ENCODE measurements around the gene OR56B4. TPM values are rescaled to one million over a fixed set of nuclear protein-coding genes. Genes with fewer than 3 reads are reported as not detected.
"Not testable (repeated sequence)": the region's sequence is repeated elsewhere in the genome, so short reads cannot be mapped to it uniquely, and the experiment has no call there.

The OR56B4 gene
- polyA plus RNA-seq, 1 experiment, result not detected

DNA sequence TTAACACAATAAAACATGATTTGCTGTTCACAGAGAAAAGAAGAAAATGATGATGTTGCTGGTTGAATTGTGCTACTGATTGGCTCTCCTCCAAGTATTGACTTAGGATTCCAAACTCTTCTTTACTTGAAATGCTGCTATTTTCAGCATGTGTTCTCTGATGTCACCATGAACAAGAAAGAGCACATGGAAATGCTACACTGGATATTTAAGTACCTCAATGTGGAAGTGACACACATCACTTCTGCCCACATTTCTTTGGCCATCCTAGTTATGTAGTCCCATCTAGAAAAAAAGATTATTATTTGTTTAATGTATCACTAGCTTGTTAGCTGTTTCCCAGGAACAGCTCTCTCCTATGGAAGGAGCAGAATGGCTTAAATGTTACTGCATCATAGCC is 35.5 kb downstream of the OR56B4 start:
- no peak for DNase-seq (ENCODE audit: low read depth)
- CTCF ChIA-PET, result no interaction called here
- H3K27me3 ChIP-seq (ENCODE audit: control insufficient read depth, insufficient read depth, low read length), result no peaks in the 10 kb centered on the region
- TF ChIP-seq, protein P1, sequence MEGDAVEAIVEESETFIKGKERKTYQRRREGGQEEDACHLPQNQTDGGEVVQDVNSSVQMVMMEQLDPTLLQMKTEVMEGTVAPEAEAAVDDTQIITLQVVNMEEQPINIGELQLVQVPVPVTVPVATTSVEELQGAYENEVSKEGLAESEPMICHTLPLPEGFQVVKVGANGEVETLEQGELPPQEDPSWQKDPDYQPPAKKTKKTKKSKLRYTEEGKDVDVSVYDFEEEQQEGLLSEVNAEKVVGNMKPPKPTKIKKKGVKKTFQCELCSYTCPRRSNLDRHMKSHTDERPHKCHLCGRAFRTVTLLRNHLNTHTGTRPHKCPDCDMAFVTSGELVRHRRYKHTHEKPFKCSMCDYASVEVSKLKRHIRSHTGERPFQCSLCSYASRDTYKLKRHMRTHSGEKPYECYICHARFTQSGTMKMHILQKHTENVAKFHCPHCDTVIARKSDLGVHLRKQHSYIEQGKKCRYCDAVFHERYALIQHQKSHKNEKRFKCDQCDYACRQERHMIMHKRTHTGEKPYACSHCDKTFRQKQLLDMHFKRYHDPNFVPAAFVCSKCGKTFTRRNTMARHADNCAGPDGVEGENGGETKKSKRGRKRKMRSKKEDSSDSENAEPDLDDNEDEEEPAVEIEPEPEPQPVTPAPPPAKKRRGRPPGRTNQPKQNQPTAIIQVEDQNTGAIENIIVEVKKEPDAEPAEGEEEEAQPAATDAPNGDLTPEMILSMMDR (IDR thresholded peaks at IDR 0.05; ENCODE audit: insufficient read depth, low read depth, low read length), result no peak
- H3K36me3 ChIP-seq (ENCODE audit: control insufficient read depth, insufficient read depth, low read length), result no peaks in the 10 kb centered on the region
- H3K4me3 ChIP-seq (ENCODE audit: low read depth, low read length), result no peak overlapping the region
- POLR2A ChIA-PET, result no interaction called here

DNA sequence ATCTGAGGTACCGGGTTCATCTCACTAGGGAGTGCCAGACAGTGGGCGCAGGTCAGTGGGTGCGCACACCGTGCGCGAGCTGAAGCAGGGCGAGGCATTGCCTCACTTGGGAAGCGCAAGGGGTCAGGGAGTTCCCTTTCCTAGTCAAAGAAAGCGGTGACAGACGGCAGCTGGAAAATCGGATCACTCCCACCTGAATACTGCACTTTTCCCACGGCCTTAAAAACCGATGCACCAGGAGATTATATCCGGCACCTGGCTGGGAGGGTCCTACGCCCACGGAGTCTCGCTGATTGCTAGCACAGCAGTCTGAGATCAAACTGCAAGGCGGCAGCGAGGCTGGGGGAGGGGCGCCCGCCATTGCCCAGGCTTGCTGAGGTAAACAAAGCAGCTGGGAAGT is 36.3 kb downstream of the OR56B4 start:
- POLR2A ChIA-PET; H3K36me3 ChIP-seq (ENCODE audit: control insufficient read depth, insufficient read depth, low read length); DNase-seq (ENCODE audit: low read depth); CTCF ChIA-PET; H3K27me3 ChIP-seq (ENCODE audit: control insufficient read depth, insufficient read depth, low read length); H3K4me3 ChIP-seq (ENCODE audit: low read depth, low read length): not testable (repeated sequence)

DNA sequence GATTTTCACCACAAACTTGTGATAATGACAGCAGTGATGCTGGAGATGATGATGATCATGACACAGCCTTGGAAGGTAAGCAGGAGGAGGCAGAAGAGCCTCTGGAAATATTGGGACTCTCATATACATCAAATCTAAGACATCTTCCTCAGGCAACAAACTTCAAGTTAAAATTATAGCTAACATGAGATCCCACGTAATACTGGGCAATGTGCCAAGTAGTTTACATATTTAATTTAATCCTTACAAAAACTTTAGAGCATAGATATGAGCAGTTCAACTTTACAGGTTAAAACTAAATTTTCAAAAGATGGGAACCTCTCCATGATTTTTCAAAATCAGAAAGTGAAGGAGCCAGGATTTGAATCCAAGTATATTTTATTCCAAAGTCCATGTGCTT is 43.6 kb downstream of the OR56B4 start:
- TF ChIP-seq, protein P1 (IDR thresholded peaks at IDR 0.05; ENCODE audit: insufficient read depth, low read depth, low read length), result no peak

DNA sequence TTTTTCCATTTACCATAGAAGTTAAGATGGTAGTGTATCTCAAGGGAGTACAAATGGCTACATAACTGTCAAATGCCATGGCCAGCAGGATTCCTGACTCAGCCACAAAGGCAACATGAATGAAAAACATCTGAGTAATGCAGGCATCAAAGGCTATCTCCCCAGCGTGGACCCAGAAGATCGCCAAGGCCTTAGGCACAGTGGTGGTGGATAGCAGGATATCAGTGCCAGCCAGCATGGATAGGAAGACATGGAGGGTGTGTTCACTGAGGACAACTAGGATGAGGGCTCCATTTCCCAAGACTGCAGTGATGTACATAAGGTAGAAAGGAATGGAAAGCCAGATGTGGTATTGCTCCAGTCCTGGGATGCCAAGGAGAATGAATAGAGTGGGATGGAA is 44.6 kb downstream of the OR56B4 start:
- H3K4me3 ChIP-seq (ENCODE audit: low read depth, low read length), result no peak overlapping the region
- CTCF ChIA-PET, result no interaction called here
- DNase-seq (ENCODE audit: low read depth), result no peak
- no peaks in the 10 kb centered on the region for H3K27me3 ChIP-seq (ENCODE audit: control insufficient read depth, insufficient read depth, low read length)
- POLR2A ChIA-PET, result no interaction called here
- H3K36me3 ChIP-seq (ENCODE audit: control insufficient read depth, insufficient read depth, low read length), result no peaks in the 10 kb centered on the region
- TF ChIP-seq, protein P1 (IDR thresholded peaks at IDR 0.05; ENCODE audit: insufficient read depth, low read depth, low read length), result no peak

More for the DNA sequence above, 43.6 kb downstream of the OR56B4 start:
- Histone ChIP-seq H3K4me3 (ENCODE audit: low read depth, low read length) (no peak overlapping the region), H3K36me3 (ENCODE audit: control insufficient read depth, insufficient read depth, low read length) (no peaks in the 10 kb centered on the region), H3K27me3 (ENCODE audit: control insufficient read depth, insufficient read depth, low read length) (no peaks in the 10 kb centered on the region)
- ChIA-PET CTCF (no interaction called here), POLR2A (no interaction called here)
- no peak for DNase-seq (ENCODE audit: low read depth)

DNA sequence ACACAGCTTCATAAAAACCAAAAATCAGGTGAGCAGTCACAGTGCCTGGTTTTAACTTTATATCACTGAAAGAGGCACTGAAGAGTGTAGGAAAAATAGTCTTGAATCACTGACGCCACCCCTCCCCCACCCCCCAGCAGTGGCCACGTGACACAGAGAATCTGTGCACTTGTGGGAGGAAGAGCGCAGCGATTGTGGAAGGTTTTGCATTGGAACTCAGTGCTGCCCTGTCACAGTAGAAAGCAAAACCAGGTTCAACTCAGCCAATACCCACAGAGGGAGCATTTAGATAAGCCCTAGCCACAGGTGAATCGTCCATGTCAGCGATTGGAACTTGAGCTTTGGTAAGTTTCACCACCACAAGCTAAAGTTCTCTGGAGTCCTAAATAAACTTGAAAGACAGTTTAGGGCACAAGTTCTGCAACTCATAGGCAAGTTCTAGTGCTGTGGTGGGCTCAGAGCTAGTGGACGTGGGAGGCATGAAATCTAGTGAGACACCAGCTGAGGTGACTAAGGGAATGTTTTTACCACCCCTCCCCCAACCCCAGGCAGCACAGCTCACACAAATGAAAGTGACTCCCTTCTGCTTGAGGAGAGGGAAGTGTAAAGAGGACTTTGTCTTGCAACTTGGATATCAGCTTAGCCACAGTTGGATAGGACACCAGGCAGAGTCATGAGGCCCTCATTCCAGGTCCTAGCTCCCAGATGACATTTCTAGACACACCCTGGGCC is 49.3 kb downstream of the OR56B4 start:
- DNase-seq (ENCODE audit: low read depth), result no peak

More for the DNA sequence above, 49.3 kb downstream of the OR56B4 start:
- TF ChIP-seq, protein P1 (IDR thresholded peaks at IDR 0.05; ENCODE audit: insufficient read depth, low read depth, low read length), result no peak
- CTCF ChIA-PET, result interaction anchor here (0.6 kb wide), 1 partner anchor 57 kb away, joined by 3 read pairs; no protein-coding TSS in a partner anchor
- H3K36me3 ChIP-seq (ENCODE audit: control insufficient read depth, insufficient read depth, low read length), result no peaks in the 10 kb centered on the region
- no peaks in the 10 kb centered on the region for H3K27me3 ChIP-seq (ENCODE audit: control insufficient read depth, insufficient read depth, low read length)
- no peak overlapping the region for H3K4me3 ChIP-seq (ENCODE audit: low read depth, low read length)
- POLR2A ChIA-PET, result no interaction called here

Other genes starting within 250 kb of the OR56B4 start
- gene OR52E8, start 250.0 kb upstream of the OR56B4 start, polyA plus RNA-seq (2011; rRNA removed), result not detected in 2 replicates
- not detected in 2 replicates for gene OR52E4, start 227.1 kb upstream of the OR56B4 start, polyA plus RNA-seq (2011; rRNA removed)
- not detected in 2 replicates for gene OR52E5, start 214.5 kb upstream of the OR56B4 start, polyA plus RNA-seq (2011; rRNA removed)
- gene OR56A3, start 165.4 kb upstream of the OR56B4 start, polyA plus RNA-seq (2011; rRNA removed), result not detected in 2 replicates
- gene OR56A5, start 139.2 kb upstream of the OR56B4 start, polyA plus RNA-seq (2011; rRNA removed), result not detected in 2 replicates
- gene OR52L1, start 120.7 kb upstream of the OR56B4 start, polyA plus RNA-seq (2011; rRNA removed), result not detected in 2 replicates
- not detected in 2 replicates for gene OR56A4, start 100.7 kb upstream of the OR56B4 start, polyA plus RNA-seq (2011; rRNA removed)
- gene OR56A1, start 76.9 kb upstream of the OR56B4 start, polyA plus RNA-seq (2011; rRNA removed), result not detected in 2 replicates
- gene OR52B2, start 62.6 kb downstream of the OR56B4 start, polyA plus RNA-seq (2011; rRNA removed), result not detected in 2 replicates
- gene OR52W1, start 91.5 kb downstream of the OR56B4 start, polyA plus RNA-seq (2011; rRNA removed), result not detected in 2 replicates
- gene C11orf42, start 97.9 kb downstream of the OR56B4 start, polyA plus RNA-seq (2011; rRNA removed), result not detected in 2 replicates
- gene FHIP1B, start 127.0 kb downstream of the OR56B4 start, polyA plus RNA-seq (2011; rRNA removed), result 22.1 and 30.6 TPM in 2 replicates
- 0.11 TPM in 1 of 2 replicates, not detected in the other for gene CNGA4, start 131.4 kb downstream of the OR56B4 start, polyA plus RNA-seq (2011; rRNA removed)
- gene CCKBR, start 152.2 kb downstream of the OR56B4 start, polyA plus RNA-seq (2011; rRNA removed), result not detected in 2 replicates
- 81.8 and 134 TPM in 2 replicates for gene CAVIN3, start 212.8 kb downstream of the OR56B4 start, polyA plus RNA-seq (2011; rRNA removed)

Measured in BJ (cell line).